ENCODE data around the gene CDK16.

Gene CDK16

GRCh38 chrX:47226531-47227333 lies 8.3 kb downstream of the CDK16 start:
- DNase-seq (ENCODE audit: low read depth in 1 of 2, low spot score in 1 of 2) = no peak

- DNase-seq (ENCODE audit: low read depth in 1 of 2, low spot score in 1 of 2) = no peak
Measured at GRCh38 chrX:47227334-47227583, 8.8 kb downstream of the CDK16 start.

- DNase-seq (ENCODE audit: low read depth in 1 of 2, low spot score in 1 of 2) = no peak
Measured at GRCh38 chrX:47228550-47229270, 10.2 kb downstream of the CDK16 start.

GRCh38 chrX:47229427-47229826 lies 10.9 kb downstream of the CDK16 start:
- no peak for DNase-seq (ENCODE audit: low read depth in 1 of 2, low spot score in 1 of 2)

GRCh38 chrX:47230136-47230868 lies 11.8 kb downstream of the CDK16 start:
- no peak for DNase-seq (ENCODE audit: low read depth in 1 of 2, low spot score in 1 of 2)

- no peak for DNase-seq (ENCODE audit: low read depth in 1 of 2, low spot score in 1 of 2)
Measured at GRCh38 chrX:47231167-47231566, 12.7 kb downstream of the CDK16 start.

- DNase-seq (ENCODE audit: low read depth in 1 of 2, low spot score in 1 of 2) = no peak
Measured at GRCh38 chrX:47232197-47232802, 13.8 kb downstream of the CDK16 start.

GRCh38 chrX:47232803-47233332 lies 14.4 kb downstream of the CDK16 start, which contains the start of gene USP11:
Gene USP11 (plus strand): TSS chrX:47233009. CDS start chrX:47233044, 35 bp downstream.
- peak; percentile 11 to 20 for DNase-seq (ENCODE audit: low read depth in 1 of 2, low spot score in 1 of 2)

GRCh38 chrX:47233333-47234113 lies 15.0 kb downstream of the CDK16 start:
- peak; percentile 77 to 91 for DNase-seq (ENCODE audit: low read depth in 1 of 2, low spot score in 1 of 2)

- no peak for DNase-seq (ENCODE audit: low read depth in 1 of 2, low spot score in 1 of 2)
Measured at GRCh38 chrX:47234583-47234982, 16.1 kb downstream of the CDK16 start.

GRCh38 chrX:47235691-47236103 lies 17.2 kb downstream of the CDK16 start:
- no peak for DNase-seq (ENCODE audit: low read depth in 1 of 2, low spot score in 1 of 2)

- no peak for DNase-seq (ENCODE audit: low read depth in 1 of 2, low spot score in 1 of 2)
Measured at GRCh38 chrX:47239199-47239598, 20.7 kb downstream of the CDK16 start.

GRCh38 chrX:47239898-47240545 lies 21.5 kb downstream of the CDK16 start:
- DNase-seq (ENCODE audit: low read depth in 1 of 2, low spot score in 1 of 2) = no peak

- no peak for DNase-seq (ENCODE audit: low read depth in 1 of 2, low spot score in 1 of 2)
Measured at GRCh38 chrX:47240619-47241018, 22.1 kb downstream of the CDK16 start.

- DNase-seq (ENCODE audit: low read depth in 1 of 2, low spot score in 1 of 2) = no peak
Measured at GRCh38 chrX:47241201-47242011, 22.9 kb downstream of the CDK16 start.

GRCh38 chrX:47242321-47242720 lies 23.8 kb downstream of the CDK16 start:
- no peak for DNase-seq (ENCODE audit: low read depth in 1 of 2, low spot score in 1 of 2)

- DNase-seq (ENCODE audit: low read depth in 1 of 2, low spot score in 1 of 2) = no peak
Measured at GRCh38 chrX:47243351-47243750, 24.9 kb downstream of the CDK16 start.

- DNase-seq (ENCODE audit: low read depth in 1 of 2, low spot score in 1 of 2) = no peak
Measured at GRCh38 chrX:47244676-47245075, 26.2 kb downstream of the CDK16 start.

- no peak for DNase-seq (ENCODE audit: low read depth in 1 of 2, low spot score in 1 of 2)
Measured at GRCh38 chrX:47245156-47245555, 26.7 kb downstream of the CDK16 start.
